HCT116 (cell line): ENCODE data around the gene MACROD1. TPM values are rescaled to one million over a fixed set of nuclear protein-coding genes. Genes with fewer than 3 reads are reported as not detected.

Source experiments
- ATAC-seq: fragments of 200-7000 bp; cut with Tn5 transposase; 2 replicates; pipeline ENCODE4 v1.9.1; 2020; ENCODE audit warnings: mild to moderate bottlenecking, moderate library complexity
- BruUV-seq: library from RNA; stranded (reverse); fragments of 400-500 nt; replicated peaks from 2 replicates; lab custom pipeline; 2021; lab: Mats Ljungman, UMichigan
- CTCF ChIA-PET: fragments of 300-600 bp; sonication (Branson Sonifier 250); formaldehyde crosslinking; loops from one replicate; lab custom pipeline; 2021; ENCODE audit warnings: antibody characterized with exemption; lab: Charles Lee
- POLR2A ChIA-PET: fragments of 300-600, 350-600 bp; sonication (Branson Sonifier 250); formaldehyde crosslinking; loops from one replicate; lab custom pipeline; 2021; ENCODE audit warnings: antibody characterized with exemption; lab: Charles Lee
- RAD21 ChIA-PET, 2 experiments: fragments of 300-600 bp; sonication (Branson Sonifier 250); formaldehyde crosslinking; loops; one replicate each; lab custom pipeline; 2023; ENCODE audit warnings: low total read pairs in 2 of 2; ENCODE audit not compliant: uncharacterized antibody in 2 of 2, unreplicated experiment in 2 of 2, low non-redundant PET in 1 of 2; lab: Charles Lee
- DNase-seq: peaks from one replicate; pipeline ENCODE4 v3.0.0-alpha.2; 2010; ENCODE audit warnings: low read depth, low spot score
- H2AFZ ChIP-seq: fragments of 200-600 bp; shearing (Covaris generic), sonication (generic); 2 replicates; pipeline ENCODE4 v1.6.1; 2017; ENCODE audit warnings: low read depth, mixed run types, mixed read lengths, antibody characterized with exemption, low read length; ENCODE audit not compliant: poor library complexity, severe bottlenecking
- H3K27ac ChIP-seq: 2 replicates; pipeline ENCODE4 v1.5.1; 2012; ENCODE audit warnings: low read depth, low read length
- H3K27me3 ChIP-seq: fragments of 200-600 bp; sonication (generic); 2 replicates; pipeline ENCODE4 v1.6.1; 2016; ENCODE audit warnings: mixed run types, low read length, mixed read lengths; ENCODE audit not compliant: insufficient read depth
- H3K36me3 ChIP-seq, 2 experiments: fragments of 200-500 bp in 1 of 2; fragments of 200-600 bp in 1 of 2; sonication (Bioruptor generic) in 1 of 2; sonication (generic) in 1 of 2; 2 replicates each; pipeline versions ENCODE4 v1.5.1 to v1.6.1; 2014 to 2016; ENCODE audit warnings: low read length in 2 of 2, inconsistent platforms in 1 of 2, mixed read lengths in 1 of 2, mixed run types in 1 of 2; ENCODE audit not compliant: insufficient read depth in 2 of 2, control insufficient read depth in 1 of 2
- H3K4me1 ChIP-seq, 2 experiments: fragments of 200-600 bp in 1 of 2; sonication (generic) in 1 of 2; 2 replicates each; pipeline versions ENCODE4 v1.5.1 to v1.6.1; 2012 to 2017; ENCODE audit warnings: low read length in 2 of 2, inconsistent platforms in 1 of 2, mild to moderate bottlenecking in 1 of 2, mixed read lengths in 1 of 2, mixed run types in 1 of 2, moderate library complexity in 1 of 2; ENCODE audit not compliant: insufficient read depth in 2 of 2, control insufficient read depth in 1 of 2
- H3K4me2 ChIP-seq: fragments of 200-600 bp; sonication (generic); 2 replicates; pipeline ENCODE4 v1.6.1; 2017; ENCODE audit warnings: mixed run types, low read length, mixed read lengths
- H3K4me3 ChIP-seq, 2 experiments: fragments of 200-600 bp in 1 of 2; sonication (generic) in 1 of 2; replicated peaks in 1 of 2; 2 replicates each; pipeline ENCODE4 v1.5.1; 2011 to 2016; ENCODE audit warnings: low read length in 2 of 2, control low read depth in 1 of 2, low read depth in 1 of 2, mild to moderate bottlenecking in 1 of 2, mixed read lengths in 1 of 2, mixed run types in 1 of 2
- H3K79me2 ChIP-seq: fragments of 200-600 bp; sonication (generic); 2 replicates; pipeline ENCODE4 v1.6.1; 2017; ENCODE audit warnings: mild to moderate bottlenecking, mixed run types, low read length, moderate library complexity, mixed read lengths; ENCODE audit not compliant: insufficient read depth
- H3K9ac ChIP-seq: fragments of 200-600 bp; sonication (generic); 2 replicates; pipeline ENCODE4 v1.6.1; 2016; ENCODE audit warnings: low read length, mixed read lengths
- H3K9me2 ChIP-seq: fragments of 200-600 bp; sonication (generic), shearing (Covaris generic); 2 replicates; pipeline ENCODE4 v1.6.1; 2017; ENCODE audit warnings: mixed run types, mild to moderate bottlenecking, moderate library complexity; ENCODE audit not compliant: insufficient read depth
- H3K9me3 ChIP-seq, 2 experiments: fragments of 200-500 bp in 1 of 2; fragments of 200-600 bp in 1 of 2; sonication (Bioruptor generic) in 1 of 2; sonication (generic) in 1 of 2; 2 replicates each; pipeline ENCODE4 v1.6.1; 2014 to 2017; ENCODE audit warnings: low read length in 2 of 2, mixed read lengths in 2 of 2, inconsistent platforms in 1 of 2, low read depth in 1 of 2, mild to moderate bottlenecking in 1 of 2, mixed run types in 1 of 2, moderate library complexity in 1 of 2; ENCODE audit not compliant: control insufficient read depth in 1 of 2, insufficient read depth in 1 of 2
- H4K20me1 ChIP-seq: fragments of 200-600 bp; sonication (generic), shearing (Covaris generic); 2 replicates; pipeline ENCODE4 v1.6.1; 2017; ENCODE audit warnings: mixed run types, mild to moderate bottlenecking, moderate library complexity; ENCODE audit not compliant: insufficient read depth
- ATF3 ChIP-seq: IDR thresholded peaks from 2 replicates; pipeline ENCODE4 v1.6.1; 2012
- CEBPB ChIP-seq: IDR thresholded peaks from 2 replicates; pipeline ENCODE4 v1.6.1; 2012; ENCODE audit warnings: low read depth
- CTCF ChIP-seq, 3 experiments: fragments of 200-600 bp in 1 of 3; sonication (generic) in 1 of 3; IDR thresholded peaks in 2 of 3; conservative IDR thresholded peaks in 1 of 3; 2 replicates each; pipeline ENCODE4 v1.5.1; 2012 to 2017; ENCODE audit warnings: low read depth in 2 of 3, low read length in 2 of 3, antibody characterized with exemption in 1 of 3, borderline replicate concordance in 1 of 3, control low read depth in 1 of 3, mild to moderate bottlenecking in 1 of 3, mixed read lengths in 1 of 3, mixed run types in 1 of 3, moderate library complexity in 1 of 3; ENCODE audit not compliant: insufficient read depth in 1 of 3
- ELF1 ChIP-seq: IDR thresholded peaks from 2 replicates; pipeline ENCODE4 v1.6.1; 2012; ENCODE audit warnings: low read depth, borderline replicate concordance
- EZH2phosphoT487 ChIP-seq: fragments of 200-600 bp; IDR thresholded peaks from 2 replicates; pipeline ENCODE4 v1.6.1; 2018; ENCODE audit warnings: antibody characterized with exemption, borderline replicate concordance
- MAX ChIP-seq: IDR thresholded peaks from 2 replicates; pipeline ENCODE4 v1.6.1; 2012
- POLR2A ChIP-seq: IDR thresholded peaks from 2 replicates; pipeline ENCODE4 v1.7.0; 2011; ENCODE audit warnings: borderline replicate concordance; ENCODE audit not compliant: insufficient read depth, insufficient read length; ENCODE audit errors: extremely low read depth
- POLR2AphosphoS5 ChIP-seq: IDR thresholded peaks from 2 replicates; pipeline ENCODE4 v1.6.1; 2011; ENCODE audit warnings: mild to moderate bottlenecking, low read depth, low read length, moderate library complexity
- RAD21 ChIP-seq: IDR thresholded peaks from 2 replicates; pipeline ENCODE4 v1.6.1; 2012; ENCODE audit warnings: low read depth, mild to moderate bottlenecking
- REST ChIP-seq: IDR thresholded peaks from 2 replicates; pipeline ENCODE4 v1.6.1; 2012; ENCODE audit warnings: low read depth
- SIN3A ChIP-seq: IDR thresholded peaks from 2 replicates; pipeline ENCODE4 v1.6.1; 2012; ENCODE audit warnings: low read depth
- SRF ChIP-seq: IDR thresholded peaks from 2 replicates; pipeline ENCODE4 v1.6.1; 2012; ENCODE audit warnings: low read depth
- TCF7L2 ChIP-seq: IDR thresholded peaks from 2 replicates; pipeline ENCODE4 v1.7.0; 2011; ENCODE audit warnings: borderline replicate concordance, inconsistent platforms; ENCODE audit not compliant: insufficient read depth, insufficient read length; ENCODE audit errors: extremely low read depth
- YY1 ChIP-seq: IDR thresholded peaks from 2 replicates; pipeline ENCODE4 v1.6.1; 2011; ENCODE audit warnings: low read length, low read depth, moderate library complexity, mild to moderate bottlenecking; ENCODE audit not compliant: insufficient replicate concordance; ENCODE audit errors: extremely low read depth
- ZBTB33 ChIP-seq: IDR thresholded peaks from 2 replicates; pipeline ENCODE4 v1.6.1; 2011; ENCODE audit warnings: mild to moderate bottlenecking, low read length, moderate library complexity; ENCODE audit not compliant: insufficient replicate concordance; ENCODE audit errors: extremely low read depth
- ZFX ChIP-seq: fragments of 450-650 bp; IDR thresholded peaks from 2 replicates; pipeline ENCODE4 v1.6.1; 2017
- intact Hi-C: fragments of 100-400 bp; cut with micrococcal nuclease; formaldehyde crosslinking; loops from 2 replicates; pipeline ENCODE4 v1.10.0; 2022
- total RNA-seq: library from RNA; stranded (reverse); gene quantifications from one replicate; pipeline ENCODE4 v1.2.1, GENCODE V29; 2021; ENCODE audit not compliant: unreplicated experiment

The MACROD1 gene
- total RNA-seq, 1 experiment from 2014 or later, result 61.1 TPM

GRCh38 chr11:64059339-64060140, 106.4 kb downstream of the MACROD1 start:
- Histone ChIP-seq H3K27ac (no peak overlapping the region), H3K9me2 (no peaks in the 10 kb centered on the region), H3K4me3 (no peak overlapping the region), H3K9ac (no peak overlapping the region), H3K27me3 (no peaks in the 10 kb centered on the region), H2AFZ (no peak overlapping the region), H3K79me2 (no peaks in the 10 kb centered on the region), H3K36me3 (no peaks in the 10 kb centered on the region), H3K4me2 (no peak overlapping the region), H4K20me1 (no peaks in the 10 kb centered on the region), H3K4me1 (no peaks in the 10 kb centered on the region), H3K9me3 (no peaks in the 10 kb centered on the region)
- ChIA-PET POLR2A (no interaction called here), RAD21 (no interaction called here), CTCF (no interaction called here)
- ATAC-seq, result no peak
- intact Hi-C loops, result loop anchor here (10.0 kb wide), 1 partner anchor 45 kb away; no protein-coding TSS in a partner anchor
- TF ChIP-seq YY1 (no peak), ELF1 (no peak), CTCF (IDR thresholded peaks at IDR 0.05 in 2 of 3, conservative IDR thresholded peaks at IDR 0.05 in 1 of 3; ENCODE audit: borderline replicate concordance in 1 of 3, insufficient read depth in 1 of 3, low read depth in 2 of 3, low read length in 2 of 3) (no peak), ATF3 (no peak), SRF (no peak), REST (no peak), MAX (no peak), POLR2AphosphoS5 (no peak), ZBTB33 (no peak), EZH2phosphoT487 (no peak), SIN3A (no peak), CEBPB (no peak), ZFX (no peak), RAD21 (no peak), POLR2A (no peak), TCF7L2 (no peak)
- DNase-seq, result no peak
- BruUV-seq, result no TSS peak
